PC-9 (cell line): ENCODE measurements around the gene GDPD3.

Experiments used
- CTCF ChIP-seq: fragments of 200-600 bp; sonication (generic); conservative IDR thresholded peaks from 2 replicates; pipeline ENCODE4 v1.6.1; 2017; ENCODE audit warnings: mixed run types, antibody characterized with exemption, mild to moderate bottlenecking, moderate library complexity
- EZH2 ChIP-seq: fragments of 200-600 bp; sonication (generic); IDR thresholded peaks from 2 replicates; pipeline ENCODE4 v1.8.0; 2017; ENCODE audit warnings: antibody characterized with exemption, low read depth

- TF ChIP-seq EZH2 (no peak), CTCF (no peak)
Measured at GRCh38 chr16:30084096-30084815, 29.1 kb downstream of the GDPD3 start.
